GM12878 (cell line): ENCODE results near the gene ZNF808. TPM values are rescaled to one million over a fixed set of nuclear protein-coding genes. Genes with fewer than 3 reads are reported as not detected.
A peak's percentile ranks its signal among the peaks of the same experiment; 100 is the strongest.

ENCODE experiments used
- ATAC-seq: fragments of 200-7000 bp; cut with Tn5 transposase; 3 replicates; pipeline ENCODE4 v1.9.1; 2020; ENCODE audit warnings: mild to moderate bottlenecking, moderate library complexity
- Bru-seq: library from RNA; stranded (reverse); fragments of 400-500 nt; gene quantifications from one replicate; lab custom pipeline; 2021; lab: Mats Ljungman, UMichigan
- BruChase-seq, 2 experiments: library from RNA; stranded (reverse); fragments of 400-500 nt; gene quantifications; one replicate each; lab custom pipeline; 2021; lab: Mats Ljungman, UMichigan
- BruUV-seq: library from RNA; stranded (reverse); fragments of 400-500 nt; replicated peaks from 2 replicates; lab custom pipeline; 2021; lab: Mats Ljungman, UMichigan
- CTCF ChIA-PET: fragments of 300-600 bp; sonication (Branson Sonifier 250); formaldehyde crosslinking; extraction: SDS; loops from one replicate; lab custom pipeline; 2021; ENCODE audit warnings: inconsistent platforms; lab: Yijun Ruan, JAX
- POLR2A ChIA-PET: fragments of 350-600 bp; formaldehyde crosslinking; extraction: SDS; loops from one replicate; lab custom pipeline; 2021; ENCODE audit warnings: inconsistent platforms; lab: Charles Lee
- RAD21 ChIA-PET: fragments of 300-600 bp; sonication (Branson Sonifier 250); formaldehyde crosslinking; loops from one replicate; lab custom pipeline; 2023; ENCODE audit warnings: antibody characterized with exemption; ENCODE audit not compliant: unreplicated experiment; lab: Charles Lee
- SMC1A ChIA-PET: fragments of 300-600 bp; sonication (Branson Sonifier 250); formaldehyde crosslinking; loops from one replicate; lab custom pipeline; 2023; ENCODE audit not compliant: unreplicated experiment, uncharacterized antibody; lab: Charles Lee
- DNase-seq: peaks from one replicate; pipeline ENCODE4 v3.0.0-alpha.2; 2011; ENCODE audit warnings: low read depth, low spot score
- FAIRE-seq: peaks from 3 replicates; lab custom pipeline; 2011; peaks lifted over from hg19 to GRCh38; lab: Jason Lieb, UNC
- H2AFZ ChIP-seq: 2 replicates; pipeline ENCODE4 v1.6.0; 2011; ENCODE audit warnings: low read depth, low read length, control low read depth; ENCODE audit not compliant: control insufficient read depth
- H3K27ac ChIP-seq: 2 replicates; pipeline ENCODE4 v1.5.1; 2011; ENCODE audit warnings: control low read depth; ENCODE audit not compliant: control insufficient read depth, insufficient read depth
- H3K27me3 ChIP-seq, 2 experiments: replicated peaks in 1 of 2; 2 replicates each; pipeline versions ENCODE4 v1.6.0 to v1.6.1; 2011; ENCODE audit warnings: low read length in 1 of 2; ENCODE audit not compliant: control insufficient read depth in 2 of 2, insufficient read depth in 2 of 2
- H3K36me3 ChIP-seq, 2 experiments: 2 replicates each; pipeline ENCODE4 v1.5.1; 2011; ENCODE audit warnings: low read length in 1 of 2; ENCODE audit not compliant: control insufficient read depth in 2 of 2, insufficient read depth in 2 of 2
- H3K4me1 ChIP-seq: 2 replicates; pipeline ENCODE4 v1.6.1; 2011; ENCODE audit warnings: mild to moderate bottlenecking, low read length, moderate library complexity, mixed read lengths; ENCODE audit not compliant: control insufficient read depth, insufficient read depth
- H3K4me2 ChIP-seq: 2 replicates; pipeline ENCODE4 v1.6.0; 2011; ENCODE audit warnings: control low read depth; ENCODE audit not compliant: control insufficient read depth, insufficient read depth
- H3K4me3 ChIP-seq: fragments of 200-600 bp; sonication (generic); 2 replicates; pipeline ENCODE4 v1.5.1; 2016
- H3K79me2 ChIP-seq: 2 replicates; pipeline ENCODE4 v1.6.0; 2011; ENCODE audit warnings: low read length; ENCODE audit not compliant: control insufficient read depth, insufficient read depth
- H3K9ac ChIP-seq: 2 replicates; pipeline ENCODE4 v1.8.0; 2011; ENCODE audit warnings: low read length, control low read depth, mixed read lengths; ENCODE audit not compliant: control insufficient read depth, insufficient read depth
- H3K9me3 ChIP-seq: replicated peaks from 3 replicates; pipeline ENCODE4 v1.5.1; 2011; ENCODE audit warnings: mild to moderate bottlenecking, low read length; ENCODE audit not compliant: control insufficient read depth, insufficient read depth
- H4K20me1 ChIP-seq: 2 replicates; pipeline ENCODE4 v1.6.0; 2011; ENCODE audit not compliant: control insufficient read depth, insufficient read depth
- ATF7 ChIP-seq: fragments of 450-650 bp; IDR thresholded peaks from 2 replicates; pipeline ENCODE4 v1.6.1; 2016; ENCODE audit warnings: low read depth, mild to moderate bottlenecking
- KLF5 ChIP-seq: fragments of 450-650 bp; IDR thresholded peaks from 2 replicates; pipeline ENCODE4 v1.6.1; 2014; ENCODE audit warnings: mild to moderate bottlenecking; ENCODE audit not compliant: partially characterized antibody
- MEF2B ChIP-seq: fragments of 450-650 bp; IDR thresholded peaks from 2 replicates; pipeline ENCODE4 v1.6.1; 2018; ENCODE audit warnings: mild to moderate bottlenecking, moderate library complexity; ENCODE audit not compliant: partially characterized antibody, poor library complexity, severe bottlenecking
- POU2F2 ChIP-seq: IDR thresholded peaks from 3 replicates; pipeline ENCODE4 v1.6.1; 2011; ENCODE audit warnings: low read depth, mild to moderate bottlenecking, low read length, borderline replicate concordance
- WGBS: methylation state at CpG from one replicate; pipeline ENCODE4 v1.1.6; 2016; ENCODE audit warnings: low lambda C conversion rate; ENCODE audit not compliant: insufficient replicate concordance, insufficient coverage; ENCODE audit errors: missing lambda C conversion rate; 5-methylcytosine and 5-hydroxymethylcytosine counted together
- in situ Hi-C: fragments of 300-500 bp; cut with MboI; formaldehyde crosslinking; loops from 9 replicates; pipeline ENCODE4 v1.14.3; 2018; ENCODE audit warnings: mixed read lengths
- intact Hi-C: fragments of 100-400 bp; cut with micrococcal nuclease; formaldehyde crosslinking; loops from one replicate; pipeline ENCODE4 v1.14.2; 2022; ENCODE audit not compliant: unreplicated experiment
- long read RNA-seq, 2 experiments: library from polyadenylated mRNA; unstranded; transcript quantifications; one replicate each; pipeline ENCODE4 v2.0.0, GENCODE V29; 2019 to 2020
- polyA minus RNA-seq, 3 experiments: library from RNA; depleted of rRNA, polyadenylated mRNA; stranded (reverse); fragments of >200 nt; gene quantifications; 2 replicates each; pipeline ENCODE4 v1.2.3, GENCODE V29; 2011
- polyA plus RNA-seq, 11 experiments: library from polyadenylated mRNA; depleted of rRNA in 4 of 11; unstranded in 6 of 11; stranded (reverse) in 5 of 11; fragments of >200 nt; fragmentation: Nextera tagmentation in 4 of 11; fragmentation: Illumina TruSeq in 1 of 11; extraction: Ambion mirVana in 4 of 11; extraction: Trizol in 1 of 11; gene quantifications; 1 replicate in 1 of 11; 2 replicates in 10 of 11; pipeline versions ENCODE4 v1.2.1 to v1.2.3, GENCODE V29; 2011 to 2016; ENCODE audit warnings: inconsistent platforms in 2 of 11, missing spikeins in 2 of 11, low read depth in 1 of 11
- total RNA-seq, 4 experiments: library from RNA; depleted of rRNA in 3 of 4; stranded (reverse); fragments of >200 nt in 3 of 4; fragmentation: Illumina TruSeq in 1 of 4; extraction: Trizol in 1 of 4; gene quantifications; 2 replicates each; pipeline versions ENCODE4 v1.2.1 to v1.2.3, GENCODE V29; 2013 to 2021
- TF ChIP-seq, protein P1 (sequence below): fragments of 450-650 bp; IDR thresholded peaks from 2 replicates; pipeline ENCODE4 v1.6.1; 2016; ENCODE audit warnings: mild to moderate bottlenecking, moderate library complexity, borderline replicate concordance
- TF ChIP-seq, protein P2 (sequence below), 3 experiments: IDR thresholded peaks in 2 of 3; conservative IDR thresholded peaks in 1 of 3; 2 replicates each; pipeline ENCODE4 v1.5.1; 2011; ENCODE audit warnings: low read depth in 3 of 3, low read length in 3 of 3, mild to moderate bottlenecking in 3 of 3, control low read depth in 2 of 3, moderate library complexity in 2 of 3, inconsistent platforms in 1 of 3, mixed read lengths in 1 of 3; ENCODE audit not compliant: control insufficient read depth in 2 of 3, insufficient read depth in 1 of 3; ENCODE audit errors: extremely low read depth in 1 of 3
- TF ChIP-seq, protein P3 (sequence below): IDR thresholded peaks from 2 replicates; pipeline ENCODE4 v1.6.1; 2012; ENCODE audit warnings: low read length, inconsistent platforms

Gene ZNF808
- total RNA-seq (2013; cell fraction: nucleolus; rRNA removed), result 201 and 204 TPM in 2 replicates
- 8.9 and 10.5 TPM in 2 replicates for total RNA-seq (2014; rRNA removed)
- 16.4 and 16.7 TPM in 2 replicates for total RNA-seq (2014; rRNA removed; fragmentation: Illumina TruSeq; extraction: Trizol)
- total RNA-seq (2021), result 13.8 and 20.2 TPM in 2 replicates
- polyA plus RNA-seq (2011; ENCODE audit: low read depth), result 7.1 TPM
- 17.2 and 25.8 TPM in 2 replicates for polyA plus RNA-seq (2011; rRNA removed)
- 7.6 and 8.3 TPM in 2 replicates for polyA plus RNA-seq (2011; cell fraction: cytosol; rRNA removed)
- polyA plus RNA-seq (2011; cell fraction: nucleus; rRNA removed), result 12.1 and 13.3 TPM in 2 replicates
- polyA plus RNA-seq (2012), result 6.0 and 6.1 TPM in 2 replicates
- polyA plus RNA-seq (2014; fragmentation: Illumina TruSeq; extraction: Trizol), result 7.8 and 8.6 TPM in 2 replicates
- 1 to 10 TPM; 2.1 to 3.7 TPM for polyA plus RNA-seq (2014; fragmentation: Nextera tagmentation; extraction: Ambion mirVana)
- polyA plus RNA-seq (2014; rRNA removed), result 4.2 and 5.4 TPM in 2 replicates
- 1 to 10 TPM; 6.1 to 6.7 TPM for polyA plus RNA-seq (2016; fragmentation: Nextera tagmentation; extraction: Ambion mirVana)
- 43.4 and 67.2 TPM in 2 replicates for polyA minus RNA-seq (2011; rRNA and poly(A)+ RNA removed)
- polyA minus RNA-seq (2011; cell fraction: cytosol; rRNA and poly(A)+ RNA removed), result 16.3 and 20.4 TPM in 2 replicates
- 13.8 and 19.0 TPM in 2 replicates for polyA minus RNA-seq (2011; cell fraction: nucleus; rRNA and poly(A)+ RNA removed)
- percentile 82 among the genes with signal in this experiment for Bru-seq, nascent RNA
- percentile 83 among the genes with signal in this experiment for BruChase-seq, experiment 1, labeled RNA remaining after a 6-hour chase
- BruChase-seq, experiment 2, labeled RNA remaining after a 2-hour chase, result percentile 83 among the genes with signal in this experiment
- long read RNA-seq, experiment 1, result 0 reads
- long read RNA-seq, experiment 2, partial matches to known transcripts, result 0 of 3 reads
- long read RNA-seq, experiment 2, other reads (novel, unspliced or antisense), result 3 of 3 reads

DNA sequence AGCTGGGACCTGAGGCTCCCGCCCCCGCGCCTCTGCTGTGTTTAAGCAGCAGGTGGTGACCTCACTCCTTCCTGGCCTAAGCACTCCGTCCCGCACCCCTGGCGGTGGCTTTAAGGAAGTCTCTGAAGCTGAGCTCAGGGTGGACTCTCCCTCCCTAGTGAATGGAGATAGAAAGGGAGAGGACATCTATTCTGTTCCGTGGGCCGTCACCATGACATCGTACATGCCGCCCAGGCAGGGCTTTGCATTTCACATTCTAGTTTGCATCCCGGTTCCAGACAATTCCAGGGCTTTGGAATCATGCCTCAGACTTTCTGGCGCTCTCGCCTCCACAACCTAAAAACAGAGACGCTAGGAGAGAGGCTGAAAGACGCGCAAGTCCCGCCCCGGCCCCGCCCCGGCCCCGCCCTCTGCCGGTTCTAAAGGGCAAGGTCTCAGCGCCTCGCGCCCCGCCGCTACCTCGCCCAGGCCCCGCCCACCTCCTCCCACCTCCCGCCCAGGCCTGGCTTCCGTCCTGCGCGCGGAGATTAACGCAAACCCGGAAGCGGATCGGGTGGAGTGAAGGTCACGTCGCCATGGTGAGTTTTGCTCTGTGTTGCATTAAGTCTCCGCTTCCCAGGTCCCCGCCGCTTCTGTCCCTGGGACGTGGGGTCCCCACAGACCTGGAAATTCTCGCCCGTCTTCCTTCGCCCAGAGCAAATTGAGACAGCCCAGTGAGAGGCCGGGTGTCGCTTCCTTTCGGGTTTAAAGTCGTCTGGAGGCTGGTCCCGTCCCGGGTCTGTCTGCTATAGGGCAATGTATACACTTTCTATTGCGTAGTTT lies at the start of gene ZNF808:
TSS of gene ZNF808 (plus strand) at position 535 of the 822 bp plus-strand sequence. CDS start 15,617 bp downstream, outside the sequence.
- no TSS peak for BruUV-seq
- Histone ChIP-seq H3K4me2 (peak within 1 kb of the TSS; percentile 93), H3K79me2 (peaks cover 22% of the 10 kb centered on the region), H3K27ac (peak within 1 kb of the TSS; percentile 92), H3K9me3 (no peaks in the 10 kb centered on the region; the same call in 1 of the 3 replicates), H3K36me3 (no peaks in the 10 kb centered on the region; a peak in 1 of 4 replicates), H3K4me3 (peak within 1 kb of the TSS; percentile 79), H3K4me1 (no peaks in the 10 kb centered on the region; the same call in 1 of the 2 replicates), H2AFZ (peak within 1 kb of the TSS; percentile 97), H3K27me3 (no peaks in the 10 kb centered on the region), H4K20me1 (no peaks in the 10 kb centered on the region), H3K9ac (peak within 1 kb of the TSS; percentile 98)
- ChIA-PET SMC1A (interaction anchor here (0.6 to 1.6 kb wide), 3 partner anchors 10 to 220 kb away, joined by 3 read pairs; no protein-coding TSS in a partner anchor), RAD21 (interaction anchor here (1.1 kb wide), 1 partner anchor 16 kb away, joined by 5 read pairs; no protein-coding TSS in a partner anchor), POLR2A (interaction anchor here (0.8 to 0.9 kb wide), 2 partner anchors 10 to 16 kb away, joined by 4 read pairs; no protein-coding TSS in a partner anchor), CTCF (interaction anchor here (0.6 to 1.0 kb wide), 2 partner anchors 8 to 155 kb away, joined by 3 read pairs; no protein-coding TSS in a partner anchor)
- peak; percentile 68 for DNase-seq
- peak; percentile 95 for ATAC-seq
- FAIRE-seq, result peak; percentile 61
- in situ Hi-C loops (loop anchor here (25.0 kb wide), 1 partner anchor 1140 kb away; the partner anchor contains the start of genes C19orf84 and LIM2), intact Hi-C loops (loop anchor here (2.0 to 5.0 kb wide), 2 partner anchors 45 to 221 kb away; partner anchors contain the start of gene ZNF701)
- WGBS, result 0% methylated on average over 49 of the region's 54 CpGs
- peak; percentile 6 for TF ChIP-seq MEF2B
- TF ChIP-seq, protein P1, sequence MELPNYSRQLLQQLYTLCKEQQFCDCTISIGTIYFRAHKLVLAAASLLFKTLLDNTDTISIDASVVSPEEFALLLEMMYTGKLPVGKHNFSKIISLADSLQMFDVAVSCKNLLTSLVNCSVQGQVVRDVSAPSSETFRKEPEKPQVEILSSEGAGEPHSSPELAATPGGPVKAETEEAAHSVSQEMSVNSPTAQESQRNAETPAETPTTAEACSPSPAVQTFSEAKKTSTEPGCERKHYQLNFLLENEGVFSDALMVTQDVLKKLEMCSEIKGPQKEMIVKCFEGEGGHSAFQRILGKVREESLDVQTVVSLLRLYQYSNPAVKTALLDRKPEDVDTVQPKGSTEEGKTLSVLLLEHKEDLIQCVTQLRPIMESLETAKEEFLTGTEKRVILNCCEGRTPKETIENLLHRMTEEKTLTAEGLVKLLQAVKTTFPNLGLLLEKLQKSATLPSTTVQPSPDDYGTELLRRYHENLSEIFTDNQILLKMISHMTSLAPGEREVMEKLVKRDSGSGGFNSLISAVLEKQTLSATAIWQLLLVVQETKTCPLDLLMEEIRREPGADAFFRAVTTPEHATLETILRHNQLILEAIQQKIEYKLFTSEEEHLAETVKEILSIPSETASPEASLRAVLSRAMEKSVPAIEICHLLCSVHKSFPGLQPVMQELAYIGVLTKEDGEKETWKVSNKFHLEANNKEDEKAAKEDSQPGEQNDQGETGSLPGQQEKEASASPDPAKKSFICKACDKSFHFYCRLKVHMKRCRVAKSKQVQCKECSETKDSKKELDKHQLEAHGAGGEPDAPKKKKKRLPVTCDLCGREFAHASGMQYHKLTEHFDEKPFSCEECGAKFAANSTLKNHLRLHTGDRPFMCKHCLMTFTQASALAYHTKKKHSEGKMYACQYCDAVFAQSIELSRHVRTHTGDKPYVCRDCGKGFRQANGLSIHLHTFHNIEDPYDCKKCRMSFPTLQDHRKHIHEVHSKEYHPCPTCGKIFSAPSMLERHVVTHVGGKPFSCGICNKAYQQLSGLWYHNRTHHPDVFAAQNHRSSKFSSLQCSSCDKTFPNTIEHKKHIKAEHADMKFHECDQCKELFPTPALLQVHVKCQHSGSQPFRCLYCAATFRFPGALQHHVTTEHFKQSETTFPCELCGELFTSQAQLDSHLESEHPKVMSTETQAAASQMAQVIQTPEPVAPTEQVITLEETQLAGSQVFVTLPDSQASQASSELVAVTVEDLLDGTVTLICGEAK, result peak; percentile 69; the same call in 1 of the 2 replicates
- TF ChIP-seq, protein P2, sequence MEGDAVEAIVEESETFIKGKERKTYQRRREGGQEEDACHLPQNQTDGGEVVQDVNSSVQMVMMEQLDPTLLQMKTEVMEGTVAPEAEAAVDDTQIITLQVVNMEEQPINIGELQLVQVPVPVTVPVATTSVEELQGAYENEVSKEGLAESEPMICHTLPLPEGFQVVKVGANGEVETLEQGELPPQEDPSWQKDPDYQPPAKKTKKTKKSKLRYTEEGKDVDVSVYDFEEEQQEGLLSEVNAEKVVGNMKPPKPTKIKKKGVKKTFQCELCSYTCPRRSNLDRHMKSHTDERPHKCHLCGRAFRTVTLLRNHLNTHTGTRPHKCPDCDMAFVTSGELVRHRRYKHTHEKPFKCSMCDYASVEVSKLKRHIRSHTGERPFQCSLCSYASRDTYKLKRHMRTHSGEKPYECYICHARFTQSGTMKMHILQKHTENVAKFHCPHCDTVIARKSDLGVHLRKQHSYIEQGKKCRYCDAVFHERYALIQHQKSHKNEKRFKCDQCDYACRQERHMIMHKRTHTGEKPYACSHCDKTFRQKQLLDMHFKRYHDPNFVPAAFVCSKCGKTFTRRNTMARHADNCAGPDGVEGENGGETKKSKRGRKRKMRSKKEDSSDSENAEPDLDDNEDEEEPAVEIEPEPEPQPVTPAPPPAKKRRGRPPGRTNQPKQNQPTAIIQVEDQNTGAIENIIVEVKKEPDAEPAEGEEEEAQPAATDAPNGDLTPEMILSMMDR (IDR thresholded peaks at IDR 0.05 in 2 of 3, conservative IDR thresholded peaks at IDR 0.05 in 1 of 3; ENCODE audit: control insufficient read depth in 2 of 3, extremely low read depth in 1 of 3, insufficient read depth in 1 of 3, low read depth in 3 of 3, low read length in 3 of 3), result peak; percentile 57 to 77 (median 59)
- TF ChIP-seq ATF7, result peak; percentile 84
- peak; percentile 35 for TF ChIP-seq KLF5
- TF ChIP-seq, protein P3, sequence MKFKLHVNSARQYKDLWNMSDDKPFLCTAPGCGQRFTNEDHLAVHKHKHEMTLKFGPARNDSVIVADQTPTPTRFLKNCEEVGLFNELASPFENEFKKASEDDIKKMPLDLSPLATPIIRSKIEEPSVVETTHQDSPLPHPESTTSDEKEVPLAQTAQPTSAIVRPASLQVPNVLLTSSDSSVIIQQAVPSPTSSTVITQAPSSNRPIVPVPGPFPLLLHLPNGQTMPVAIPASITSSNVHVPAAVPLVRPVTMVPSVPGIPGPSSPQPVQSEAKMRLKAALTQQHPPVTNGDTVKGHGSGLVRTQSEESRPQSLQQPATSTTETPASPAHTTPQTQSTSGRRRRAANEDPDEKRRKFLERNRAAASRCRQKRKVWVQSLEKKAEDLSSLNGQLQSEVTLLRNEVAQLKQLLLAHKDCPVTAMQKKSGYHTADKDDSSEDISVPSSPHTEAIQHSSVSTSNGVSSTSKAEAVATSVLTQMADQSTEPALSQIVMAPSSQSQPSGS, result peak; percentile 62; the same call in 1 of the 2 replicates
- TF ChIP-seq POU2F2, result 0 out of 3 replicates have a peak, but pooled peaks have one; percentile 35
